Measurements from ENCODE around the gene PRKG1. TPM values are rescaled to one million over a fixed set of nuclear protein-coding genes. Genes with fewer than 3 reads are reported as not detected.

Gene PRKG1
- total RNA-seq, 1 experiment from 2014 or later: 10.4 TPM

- no peak overlapping the region for H3K4ac ChIP-seq (ENCODE audit: low read depth, low read length)
- H2BK20ac ChIP-seq (ENCODE audit: low read depth, low read length, poor library complexity, severe bottlenecking): no peak overlapping the region
- no peak overlapping the region for H3K18ac ChIP-seq (ENCODE audit: insufficient read length, low read depth, low read length)
- H2AFZ ChIP-seq (ENCODE audit: low read length): no peak overlapping the region
- H2AK5ac ChIP-seq (ENCODE audit: insufficient read length, low read length): no peak overlapping the region
- no peaks in the 10 kb centered on the region for H4K20me1 ChIP-seq (ENCODE audit: control insufficient read depth, insufficient read depth, insufficient read length)
- H3K9me3 Mint-ChIP-seq: no peaks in the 10 kb centered on the region; a peak in 1 of 5 replicates
- H3K23me2 ChIP-seq (ENCODE audit: insufficient read length, low read depth, low read length, poor library complexity, severe bottlenecking): no peaks in the 10 kb centered on the region
- H3K14ac ChIP-seq (ENCODE audit: insufficient read depth, low read length): no peak overlapping the region
- H3K4me3 Mint-ChIP-seq: no peak overlapping the region
- no peak overlapping the region for H3K9ac ChIP-seq (ENCODE audit: extremely low read depth, insufficient read length, low read length)
- H2BK120ac ChIP-seq (ENCODE audit: low read depth, low read length, poor library complexity, severe bottlenecking): no peak overlapping the region
- no peak overlapping the region for H3K27ac ChIP-seq (ENCODE audit: insufficient read length, low read depth, low read length)
- H4K91ac ChIP-seq (ENCODE audit: insufficient read length, low read depth, low read length): no peak overlapping the region
- TF ChIP-seq CTCF (conservative IDR thresholded peaks at IDR 0.05): no peak
- H2BK5ac ChIP-seq (ENCODE audit: insufficient read length, low read length): no peak overlapping the region
- no peak overlapping the region for H2BK15ac ChIP-seq (ENCODE audit: low read depth, low read length)
- H3K56ac ChIP-seq (ENCODE audit: insufficient read length, low read depth, low read length): no peak overlapping the region
- DNase-seq: no peak
- no peak overlapping the region for H3K27ac Mint-ChIP-seq
- no peaks in the 10 kb centered on the region for H3K27me3 ChIP-seq (ENCODE audit: insufficient read depth, low read length)
- H3K23ac ChIP-seq (ENCODE audit: insufficient read length, low read depth, low read length): no peak overlapping the region
- H3K4me1 ChIP-seq (ENCODE audit: insufficient read depth, low read length): no peaks in the 10 kb centered on the region
- peaks cover 14 to 23% of the 10 kb centered on the region in 2 experiments for H3K4me1 Mint-ChIP-seq
- no peaks in the 10 kb centered on the region for H3K36me3 Mint-ChIP-seq (ENCODE audit: insufficient read depth in 1 of 3, low read depth in 3 of 3)
- H4K8ac ChIP-seq (replicated peaks; ENCODE audit: insufficient read length, low read depth, low read length): no peak overlapping the region
- WGBS (ENCODE audit: extremely low coverage, insufficient read length, low lambda C conversion rate): no CpG with 5 or more reads among the region's 5 CpGs
- H3T11ph ChIP-seq (ENCODE audit: low read length): no peak overlapping the region
- H2BK12ac ChIP-seq (ENCODE audit: insufficient read length, low read depth, low read length): no peak overlapping the region
- no peaks in the 10 kb centered on the region for H3K79me1 ChIP-seq (ENCODE audit: insufficient read depth, low read depth, low read length, poor library complexity, severe bottlenecking)
- no peak overlapping the region for H3K4me2 ChIP-seq (ENCODE audit: insufficient read depth, insufficient read length, low read length)
- H3K27me3 Mint-ChIP-seq (ENCODE audit: low read depth): no peaks in the 10 kb centered on the region
- no peaks in the 10 kb centered on the region for H3K9me3 ChIP-seq (ENCODE audit: control insufficient read depth, low read depth, low read length)
- H3K79me2 ChIP-seq (ENCODE audit: insufficient read depth, low read length): no peaks in the 10 kb centered on the region
- no peak overlapping the region for H4K5ac ChIP-seq (ENCODE audit: insufficient read length, low read depth, low read length)
These were observed 530.3 kb downstream of the PRKG1 start for GRCh38 chr10:51604579-51604978.

Measured in H9 (cell line).